Measurements from ENCODE around the gene LRMDA. TPM values are rescaled to one million over a fixed set of nuclear protein-coding genes. Genes with fewer than 3 reads are reported as not detected.

Gene LRMDA
- total and polyA plus RNA-seq, 2 of the 8 experiments (the other 6 are each of a cell fraction or from before 2014, with no cell fraction given): 0.86 to 2.8 TPM

- WGBS, 2 experiments (ENCODE audit: extremely low coverage in 1 of 2, insufficient coverage in 1 of 2, insufficient read length in 1 of 2, insufficient replicate concordance in 2 of 2, low coverage in 1 of 2, low lambda C conversion rate in 2 of 2, missing lambda C conversion rate in 1 of 2): 96% methylated on average over 4 of the region's 4 CpGs; no CpG with 5 or more reads in 1 of the 2 experiments
- H3K4me2 ChIP-seq (ENCODE audit: insufficient read depth in 1 of 2, low read depth in 2 of 2, low read length in 2 of 2): no peak overlapping the region
- H3K27me3 ChIP-seq (replicated peaks in 1 of 4; ENCODE audit: control insufficient read depth in 3 of 4, extremely low read depth in 1 of 4, insufficient read depth in 3 of 4, low read length in 3 of 4): no peaks in the 10 kb centered on the region
- H4K8ac ChIP-seq (ENCODE audit: extremely low read depth, insufficient read depth, low read length): no peak overlapping the region
- no peaks in the 10 kb centered on the region for H3K79me1 ChIP-seq (ENCODE audit: low read depth, low read length)
- no peak overlapping the region for H3K14ac ChIP-seq (ENCODE audit: insufficient read length)
- no peak overlapping the region for H3K23ac ChIP-seq (ENCODE audit: insufficient read length)
- H2BK15ac ChIP-seq (ENCODE audit: low read length): no peak overlapping the region
- H2BK12ac ChIP-seq (ENCODE audit: low read depth, low read length): no peak overlapping the region
- H4K20me1 ChIP-seq (replicated peaks in 1 of 2; ENCODE audit: control insufficient read depth in 1 of 2, insufficient read depth in 2 of 2, low read length in 2 of 2): no peaks in the 10 kb centered on the region
- CTCF ChIA-PET (ENCODE audit: partially characterized antibody): interaction anchor here (0.9 to 1.3 kb wide), 2 partner anchors 19 to 29 kb away, joined by 3 read pairs; no protein-coding TSS in a partner anchor
- no peak for DNase-seq (ENCODE audit: low read depth in 1 of 2, low spot score in 2 of 2)
- H2BK5ac ChIP-seq (ENCODE audit: low read depth, low read length): no peak overlapping the region
- H3K36me3 ChIP-seq (ENCODE audit: control insufficient read depth in 2 of 4, insufficient read depth in 4 of 4, low read length in 3 of 4): no peaks in the 10 kb centered on the region
- H3K23me2 ChIP-seq (ENCODE audit: low read depth, low read length): no peaks in the 10 kb centered on the region
- H4K91ac ChIP-seq (replicated peaks; ENCODE audit: insufficient read length, low read length): no peak overlapping the region
- POLR2A ChIA-PET (ENCODE audit: partially characterized antibody): no interaction called here
- no peak for FAIRE-seq
- no peak overlapping the region for H3K56ac ChIP-seq (replicated peaks; ENCODE audit: insufficient read length, low read depth, low read length)
- H3K9ac ChIP-seq (replicated peaks in 1 of 4; ENCODE audit: extremely low read depth in 1 of 4, low read depth in 3 of 4, low read length in 3 of 4): no peak overlapping the region
- H3K4ac ChIP-seq (replicated peaks; ENCODE audit: insufficient read length, low read depth, low read length): no peak overlapping the region
- no peak overlapping the region for H4K5ac ChIP-seq (ENCODE audit: insufficient read length, low read depth, low read length)
- H2AFZ ChIP-seq (ENCODE audit: low read length): no peak overlapping the region
- no peak overlapping the region for H2AK5ac ChIP-seq (ENCODE audit: low read depth, low read length)
- H3K18ac ChIP-seq (ENCODE audit: extremely low read depth, low read length): no peak overlapping the region
- no peak overlapping the region for H2BK120ac ChIP-seq (replicated peaks; ENCODE audit: low read depth, low read length)
- no peak overlapping the region for H2BK20ac ChIP-seq (ENCODE audit: low read length)
- H3K4me3 ChIP-seq (ENCODE audit: extremely low read depth in 1 of 4, insufficient read depth in 2 of 4, low read depth in 3 of 4, low read length in 4 of 4): no peak overlapping the region
- H3K9me3 ChIP-seq (ENCODE audit: insufficient read depth in 2 of 2, low read depth in 1 of 2, low read length in 1 of 2): no peaks in the 10 kb centered on the region
- H3K27ac ChIP-seq (ENCODE audit: low read depth, low read length): no peak overlapping the region
- H3K79me2 ChIP-seq (ENCODE audit: control insufficient read depth in 1 of 2, insufficient read depth in 2 of 2, low read length in 2 of 2): no peaks in the 10 kb centered on the region
- H3K4me1 ChIP-seq (replicated peaks in 1 of 4; ENCODE audit: control insufficient read depth in 3 of 4, insufficient read depth in 4 of 4, low read length in 3 of 4): no peaks in the 10 kb centered on the region
- TF ChIP-seq PHF8 (conservative IDR thresholded peaks at IDR 0.05; ENCODE audit: low read depth, low read length): no peak
- no peak for TF ChIP-seq USF2 (IDR thresholded peaks at IDR 0.05; ENCODE audit: low read length)
- no peak for TF ChIP-seq HDAC2 (IDR thresholded peaks at IDR 0.05; ENCODE audit: borderline replicate concordance in 1 of 2, low read depth in 2 of 2, low read length in 2 of 2)
- TF ChIP-seq TAF7 (optimal IDR thresholded peaks at IDR 0.05; ENCODE audit: borderline replicate concordance, low read depth, low read length): no peak
- no peak for TF ChIP-seq FOSL1 (IDR thresholded peaks at IDR 0.05; ENCODE audit: insufficient read depth, low read depth, low read length)
- no peak for TF ChIP-seq RXRA (IDR thresholded peaks at IDR 0.05; ENCODE audit: insufficient read depth, low read depth, low read length)
- TF ChIP-seq SP1 (IDR thresholded peaks at IDR 0.05; ENCODE audit: low read depth, low read length): no peak
- no peak for TF ChIP-seq SP4 (IDR thresholded peaks at IDR 0.05; ENCODE audit: low read length)
- no peak for TF ChIP-seq BCL11A (IDR thresholded peaks at IDR 0.05; ENCODE audit: low read depth in 2 of 2, low read length in 2 of 2)
- no peak for TF ChIP-seq TBP (IDR thresholded peaks at IDR 0.05; ENCODE audit: low read depth, low read length)
- no peak for TF ChIP-seq MAFK (IDR thresholded peaks at IDR 0.05; ENCODE audit: low read depth, low read length)
- TF ChIP-seq JUN (IDR thresholded peaks at IDR 0.05; ENCODE audit: low read depth, low read length): no peak
- no peak for TF ChIP-seq MAX (IDR thresholded peaks at IDR 0.05)
- no peak for TF ChIP-seq SIX5 (IDR thresholded peaks at IDR 0.05; ENCODE audit: low read depth, low read length)
Measured at GRCh38 chr10:75959209-75959608, 527.8 kb downstream of the LRMDA start.
